Breast epithelium (tissue), 4 donors: ENCODE measurements around the gene SLC22A23. TPM values are rescaled to one million over a fixed set of nuclear protein-coding genes. Genes with fewer than 3 reads are reported as not detected.

ENCODE experiments used
- DNase-seq, 2 donors: peaks; one replicate each; pipeline ENCODE4 v3.0.0-alpha.2; 2019; ENCODE audit warnings: low spot score in 2 of 2
- H3K27ac ChIP-seq, 2 donors: fragments of 200-600 bp; sonication (generic) in 1 of 2; one replicate each; pipeline ENCODE4 v1.5.1; 2016 to 2019; ENCODE audit warnings: mild to moderate bottlenecking in 1 of 2
- H3K27me3 ChIP-seq, 2 donors: fragments of 200-600 bp; sonication (generic) in 1 of 2; one replicate each; pipeline versions ENCODE4 v1.5.1 to v1.6.0; 2017 to 2019; ENCODE audit warnings: control low read depth in 1 of 2, mild to moderate bottlenecking in 1 of 2
- H3K36me3 ChIP-seq: fragments of 200-600 bp; one replicate; pipeline ENCODE4 v1.5.1; 2019
- H3K4me1 ChIP-seq, 2 donors: fragments of 200-600 bp; sonication (generic); one replicate each; pipeline ENCODE4 v1.5.1; 2016 to 2019; ENCODE audit warnings: control low read depth in 1 of 2
- H3K4me3 ChIP-seq, 3 donors: fragments of 200-600 bp; sonication (generic); 1 replicate in 2 of 3; 2 replicates in 1 of 3; pipeline ENCODE4 v1.5.1; 2016 to 2019; ENCODE audit warnings: mild to moderate bottlenecking in 3 of 3, moderate library complexity in 2 of 3
- H3K9me3 ChIP-seq, 2 donors: fragments of 200-600 bp; sonication (generic) in 1 of 2; one replicate each; pipeline ENCODE4 v1.5.1; 2016 to 2019; ENCODE audit warnings: control low read depth in 1 of 2
- CTCF ChIP-seq, 3 donors: fragments of 450-650 bp; IDR thresholded peaks; one replicate each; pipeline ENCODE4 v1.5.1; 2016 to 2017; ENCODE audit warnings: antibody characterized with exemption in 3 of 3, mild to moderate bottlenecking in 3 of 3, moderate library complexity in 3 of 3
- POLR2A ChIP-seq: fragments of 450-650 bp; IDR thresholded peaks from one replicate; pipeline ENCODE4 v1.6.1; 2016; ENCODE audit warnings: antibody characterized with exemption, mild to moderate bottlenecking, moderate library complexity
- POLR2AphosphoS5 ChIP-seq, 3 donors: sonication (generic); formaldehyde crosslinking; IDR thresholded peaks; one replicate each; pipeline ENCODE4 v1.6.1; 2017; ENCODE audit warnings: antibody characterized with exemption in 3 of 3
- intact Hi-C: fragments of 100-400 bp; cut with DNase I; formaldehyde crosslinking; loops from one replicate; pipeline ENCODE4 v1.15.1; 2023; ENCODE audit warnings: low total_unique reads
- total RNA-seq, 3 donors: library from RNA; depleted of rRNA; stranded (reverse); fragments of >200 nt; gene quantifications; one replicate each; pipeline ENCODE4 v1.1.0, GENCODE V29; 2016

SLC22A23 gene
- total RNA-seq, 3 donors from 2014 or later = 10.9 to 26.3 (median 22.9) TPM

- Histone ChIP-seq H3K27ac (peak overlapping the region; percentile 76 to 80), H3K4me1 (peaks cover 0 to 7% of the 10 kb centered on the region in 2 donors), H3K4me3 (no peak overlapping the region), H3K36me3 (no peaks in the 10 kb centered on the region), H3K9me3 (no peaks in the 10 kb centered on the region), H3K27me3 (no peaks in the 10 kb centered on the region)
- no peak for TF ChIP-seq CTCF (IDR thresholded peaks at IDR 0.05)
- no peak for TF ChIP-seq POLR2A
- intact Hi-C loops = loop anchor here (10.0 kb wide), 1 partner anchor 1758 kb away; no protein-coding TSS in a partner anchor
- DNase-seq = peak in 1 of 2 donors; percentile 59
Measured at GRCh38 chr6:3402310-3403237, 54.3 kb downstream of the SLC22A23 start.

GRCh38 chr6:3400162-3400561 lies 56.7 kb downstream of the SLC22A23 start:
- no peak for TF ChIP-seq CTCF (IDR thresholded peaks at IDR 0.05)
- TF ChIP-seq POLR2A = no peak
- intact Hi-C loops = loop anchor here (10.0 kb wide), 1 partner anchor 1755 kb away; no protein-coding TSS in a partner anchor
- Histone ChIP-seq H3K36me3 (no peaks in the 10 kb centered on the region), H3K27me3 (no peaks in the 10 kb centered on the region), H3K27ac (no peak overlapping the region), H3K4me1 (peaks cover 0 to 7% of the 10 kb centered on the region in 2 donors), H3K9me3 (no peaks in the 10 kb centered on the region), H3K4me3 (no peak overlapping the region)
- no peak for DNase-seq

GRCh38 chr6:3398755-3399696 lies 57.8 kb downstream of the SLC22A23 start:
- intact Hi-C loops = no loop called here
- DNase-seq = no peak
- no peaks in the 10 kb centered on the region for H3K9me3 ChIP-seq
- no peak overlapping the region for H3K4me3 ChIP-seq
- H3K4me1 ChIP-seq = peaks cover 0 to 7% of the 10 kb centered on the region in 2 donors
- TF ChIP-seq POLR2A (no peak), CTCF (IDR thresholded peaks at IDR 0.05) (no peak), POLR2AphosphoS5 (IDR thresholded peaks at IDR 0.05) (no peak)
- peak overlapping the region in 1 of 2 donors; percentile 74 for H3K27ac ChIP-seq
- H3K36me3 ChIP-seq = no peaks in the 10 kb centered on the region
- no peaks in the 10 kb centered on the region for H3K27me3 ChIP-seq

GRCh38 chr6:3398165-3398562 lies 58.7 kb downstream of the SLC22A23 start:
- no peaks in the 10 kb centered on the region for H3K9me3 ChIP-seq
- H3K27me3 ChIP-seq = no peaks in the 10 kb centered on the region
- H3K27ac ChIP-seq = peak overlapping the region; percentile 74 to 81
- no peak overlapping the region for H3K4me3 ChIP-seq
- peaks cover 0 to 7% of the 10 kb centered on the region in 2 donors for H3K4me1 ChIP-seq
- DNase-seq = no peak
- H3K36me3 ChIP-seq = no peaks in the 10 kb centered on the region
- TF ChIP-seq POLR2AphosphoS5 (IDR thresholded peaks at IDR 0.05) = no peak
- TF ChIP-seq POLR2A = no peak
- no peak for TF ChIP-seq CTCF (IDR thresholded peaks at IDR 0.05)
- intact Hi-C loops = no loop called here
